ENCODE data around the gene DUSP12. TPM values are rescaled to one million over a fixed set of nuclear protein-coding genes. Genes with fewer than 3 reads are reported as not detected.

DUSP12 gene
- total and polyA plus RNA-seq, 9 of the 15 experiments (the other 6 are each of a cell fraction or from before 2014, with no cell fraction given), result 10.4 to 81.4 (median 43.6) TPM

GRCh38 chr1:161768461-161768860, 18.9 kb downstream of the DUSP12 start:
- Histone ChIP-seq H3K36me3 (ENCODE audit: control insufficient read depth, insufficient read depth, low read length) (peaks cover 8% of the 10 kb centered on the region), H3K79me2 (ENCODE audit: control insufficient read depth, insufficient read depth, low read length) (peaks cover 76% of the 10 kb centered on the region), H3K27ac (ENCODE audit: extremely low read depth, low read depth, low read length) (no peak overlapping the region), H3K9ac (ENCODE audit: insufficient read depth in 1 of 2, low read depth in 2 of 2, low read length in 2 of 2) (no peak overlapping the region), H3K4me1 (replicated peaks in 1 of 2; ENCODE audit: control insufficient read depth in 2 of 2, insufficient read depth in 2 of 2, low read length in 2 of 2) (peaks cover 8 to 26% of the 10 kb centered on the region in 2 experiments; a peak in 4 of 5 replicates), H4K20me1 (replicated peaks; ENCODE audit: control insufficient read depth, insufficient read depth, low read length) (peaks cover 8% of the 10 kb centered on the region; the same call in 1 of the 2 replicates), H3K4me3 (no peak overlapping the region), H3K27me3 (ENCODE audit: control insufficient read depth in 2 of 2, insufficient read depth in 2 of 2, low read length in 2 of 2) (no peaks in the 10 kb centered on the region), H3K9me1 (ENCODE audit: control insufficient read depth, insufficient read depth, low read length) (no peaks in the 10 kb centered on the region), H3K9me3 (replicated peaks; ENCODE audit: control insufficient read depth, insufficient read depth, low read depth, low read length) (no peaks in the 10 kb centered on the region), H2AFZ (ENCODE audit: low read depth, low read length) (no peak overlapping the region), H3K4me2 (ENCODE audit: insufficient read depth, low read length) (0 out of 2 replicates have a peak overlapping the region, but pooled peaks have one; percentile 38)
- 0 out of 2 replicates have a peak, but pooled peaks have one; percentile 21 for TF ChIP-seq HLTF (IDR thresholded peaks at IDR 0.05)
- peak; percentile 79 for TF ChIP-seq ATF3 (IDR thresholded peaks at IDR 0.05)
- TF ChIP-seq ATF3 (CRISPR knock-in tag; conservative IDR thresholded peaks at IDR 0.05), result no peak
- no peak for TF ChIP-seq TAF15 (IDR thresholded peaks at IDR 0.05; ENCODE audit: low read depth, low read length)
- TF ChIP-seq RCOR1 (IDR thresholded peaks at IDR 0.05; ENCODE audit: borderline replicate concordance in 1 of 2, low read depth in 2 of 2, low read length in 2 of 2), result no peak
- no peak for TF ChIP-seq KDM4B (IDR thresholded peaks at IDR 0.05; ENCODE audit: borderline replicate concordance in 2 of 2, low read depth in 1 of 2)
- peak; percentile 42 for TF ChIP-seq CEBPB (tag; IDR thresholded peaks at IDR 0.05)
- TF ChIP-seq ZNF121 (CRISPR knock-in tag; conservative IDR thresholded peaks at IDR 0.05), result peak; percentile 54
- no peak for TF ChIP-seq HNRNPLL (IDR thresholded peaks at IDR 0.05; ENCODE audit: low read depth, low read length, poor library complexity, severe bottlenecking)
- POLR2A ChIA-PET, result interaction anchor here (2.3 kb wide), 1 partner anchor 19 kb away, joined by 10 read pairs; the partner anchor contains the start of gene DUSP12
- CTCF ChIA-PET (ENCODE audit: low intra/inter-chr PET ratio), result no interaction called here
- WGBS (ENCODE audit: insufficient coverage, low coverage, missing lambda C conversion rate), result 95% methylated on average over 5 of the region's 5 CpGs
- no peak for FAIRE-seq
- BruUV-seq (replicated peaks), result no TSS peak
- intact Hi-C loops (cut with micrococcal nuclease) (loop anchor here (10.0 kb wide), 1 partner anchor 266 kb away; no protein-coding TSS in a partner anchor), in situ Hi-C loops (cut with MboI) (no loop called here)
- DNase-seq (ENCODE audit: extremely low read depth in 1 of 4, low spot score in 3 of 4), result no peak
- ATAC-seq, result no peak
